SU-DHL-6 (cell line): ENCODE results near the gene SP7.

Experiments used
- EZH2phosphoT487 ChIP-seq: fragments of 200-600 bp; sonication (generic), shearing (Covaris generic); conservative IDR thresholded peaks from 2 replicates; pipeline ENCODE4 v1.6.1; 2018; ENCODE audit warnings: mild to moderate bottlenecking, antibody characterized with exemption, low read length, moderate library complexity, mixed read lengths
- TF ChIP-seq, protein P1 (sequence below): fragments of 200-600 bp; sonication (generic); IDR thresholded peaks from one replicate; pipeline ENCODE4 v1.5.1; 2017; ENCODE audit warnings: antibody characterized with exemption, mild to moderate bottlenecking, low read length, moderate library complexity; ENCODE audit not compliant: insufficient read depth, poor library complexity, severe bottlenecking

DNA sequence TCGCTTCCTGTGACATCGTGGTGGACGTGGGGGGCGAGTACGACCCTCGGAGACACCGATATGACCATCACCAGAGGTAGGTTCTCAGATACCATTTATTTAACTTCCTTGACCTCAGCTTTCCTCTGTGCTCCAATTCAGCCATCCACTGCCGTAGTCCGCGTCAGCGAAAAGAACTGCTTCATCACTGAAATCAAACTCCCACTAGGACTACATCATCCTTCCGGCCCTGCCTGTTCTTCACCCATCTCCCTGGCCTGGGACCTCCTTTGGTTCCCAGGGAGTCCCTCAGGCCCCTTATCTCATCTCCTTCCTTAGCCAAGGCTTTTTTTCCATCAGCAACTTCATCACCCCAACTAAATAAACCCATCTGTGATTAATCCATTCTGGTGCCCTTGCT, 36.0 kb downstream of the SP7 start:
- TF ChIP-seq, protein P1, sequence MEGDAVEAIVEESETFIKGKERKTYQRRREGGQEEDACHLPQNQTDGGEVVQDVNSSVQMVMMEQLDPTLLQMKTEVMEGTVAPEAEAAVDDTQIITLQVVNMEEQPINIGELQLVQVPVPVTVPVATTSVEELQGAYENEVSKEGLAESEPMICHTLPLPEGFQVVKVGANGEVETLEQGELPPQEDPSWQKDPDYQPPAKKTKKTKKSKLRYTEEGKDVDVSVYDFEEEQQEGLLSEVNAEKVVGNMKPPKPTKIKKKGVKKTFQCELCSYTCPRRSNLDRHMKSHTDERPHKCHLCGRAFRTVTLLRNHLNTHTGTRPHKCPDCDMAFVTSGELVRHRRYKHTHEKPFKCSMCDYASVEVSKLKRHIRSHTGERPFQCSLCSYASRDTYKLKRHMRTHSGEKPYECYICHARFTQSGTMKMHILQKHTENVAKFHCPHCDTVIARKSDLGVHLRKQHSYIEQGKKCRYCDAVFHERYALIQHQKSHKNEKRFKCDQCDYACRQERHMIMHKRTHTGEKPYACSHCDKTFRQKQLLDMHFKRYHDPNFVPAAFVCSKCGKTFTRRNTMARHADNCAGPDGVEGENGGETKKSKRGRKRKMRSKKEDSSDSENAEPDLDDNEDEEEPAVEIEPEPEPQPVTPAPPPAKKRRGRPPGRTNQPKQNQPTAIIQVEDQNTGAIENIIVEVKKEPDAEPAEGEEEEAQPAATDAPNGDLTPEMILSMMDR, result no peak
- no peak for TF ChIP-seq EZH2phosphoT487
